ENCODE measurements around the gene MGLL.

DNA sequence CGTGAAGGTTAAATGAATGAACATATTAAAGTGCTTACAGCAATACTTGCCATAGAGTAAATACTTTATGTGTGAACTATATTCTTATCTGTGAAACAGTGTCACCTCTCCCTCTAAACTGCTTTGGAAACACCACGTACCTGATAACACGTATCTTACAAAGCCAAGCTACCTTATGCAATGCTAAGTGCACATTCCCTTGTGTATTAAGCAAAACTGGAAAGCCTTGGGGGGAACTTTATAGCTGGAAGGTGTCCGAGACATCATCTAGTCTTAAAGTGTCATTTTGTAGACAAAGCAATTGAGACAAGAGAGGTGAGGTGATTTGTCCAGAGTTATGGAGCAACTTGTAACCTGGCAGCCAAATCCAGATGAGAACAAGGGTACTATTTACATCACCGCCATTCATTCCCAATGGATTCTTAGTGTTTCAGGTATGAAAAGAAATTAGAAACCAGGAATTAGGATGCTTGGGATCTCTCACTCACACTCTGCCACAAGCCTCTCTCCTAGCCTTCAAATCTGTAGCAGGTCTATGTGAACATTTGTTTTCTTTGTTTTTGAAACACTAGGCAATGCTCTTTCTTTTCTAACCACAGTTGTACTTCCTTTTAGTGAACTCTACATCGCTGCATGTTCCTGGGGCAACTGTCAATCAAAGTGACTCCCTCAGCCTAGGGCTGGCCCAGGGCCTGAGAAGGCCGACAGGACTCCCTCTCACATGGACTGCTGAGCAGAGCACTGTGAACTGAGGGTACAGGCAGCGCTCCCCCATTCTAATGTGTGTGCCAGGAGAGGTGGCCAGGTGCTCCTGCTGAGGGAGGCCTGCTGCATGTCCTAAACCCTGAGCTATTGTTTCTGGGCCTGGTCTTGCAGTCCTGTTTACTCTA is 13.9 kb upstream of the MGLL start:
- TF ChIP-seq, protein P1, sequence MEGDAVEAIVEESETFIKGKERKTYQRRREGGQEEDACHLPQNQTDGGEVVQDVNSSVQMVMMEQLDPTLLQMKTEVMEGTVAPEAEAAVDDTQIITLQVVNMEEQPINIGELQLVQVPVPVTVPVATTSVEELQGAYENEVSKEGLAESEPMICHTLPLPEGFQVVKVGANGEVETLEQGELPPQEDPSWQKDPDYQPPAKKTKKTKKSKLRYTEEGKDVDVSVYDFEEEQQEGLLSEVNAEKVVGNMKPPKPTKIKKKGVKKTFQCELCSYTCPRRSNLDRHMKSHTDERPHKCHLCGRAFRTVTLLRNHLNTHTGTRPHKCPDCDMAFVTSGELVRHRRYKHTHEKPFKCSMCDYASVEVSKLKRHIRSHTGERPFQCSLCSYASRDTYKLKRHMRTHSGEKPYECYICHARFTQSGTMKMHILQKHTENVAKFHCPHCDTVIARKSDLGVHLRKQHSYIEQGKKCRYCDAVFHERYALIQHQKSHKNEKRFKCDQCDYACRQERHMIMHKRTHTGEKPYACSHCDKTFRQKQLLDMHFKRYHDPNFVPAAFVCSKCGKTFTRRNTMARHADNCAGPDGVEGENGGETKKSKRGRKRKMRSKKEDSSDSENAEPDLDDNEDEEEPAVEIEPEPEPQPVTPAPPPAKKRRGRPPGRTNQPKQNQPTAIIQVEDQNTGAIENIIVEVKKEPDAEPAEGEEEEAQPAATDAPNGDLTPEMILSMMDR (IDR thresholded peaks at IDR 0.05) = no peak
- TF ChIP-seq POLR2A (IDR thresholded peaks at IDR 0.05) (no peak), EP300 (IDR thresholded peaks at IDR 0.05) (no peak)

Data from ovary (tissue), 3 donors.